ENCODE results near the gene CILP2.

CILP2 gene

DNA sequence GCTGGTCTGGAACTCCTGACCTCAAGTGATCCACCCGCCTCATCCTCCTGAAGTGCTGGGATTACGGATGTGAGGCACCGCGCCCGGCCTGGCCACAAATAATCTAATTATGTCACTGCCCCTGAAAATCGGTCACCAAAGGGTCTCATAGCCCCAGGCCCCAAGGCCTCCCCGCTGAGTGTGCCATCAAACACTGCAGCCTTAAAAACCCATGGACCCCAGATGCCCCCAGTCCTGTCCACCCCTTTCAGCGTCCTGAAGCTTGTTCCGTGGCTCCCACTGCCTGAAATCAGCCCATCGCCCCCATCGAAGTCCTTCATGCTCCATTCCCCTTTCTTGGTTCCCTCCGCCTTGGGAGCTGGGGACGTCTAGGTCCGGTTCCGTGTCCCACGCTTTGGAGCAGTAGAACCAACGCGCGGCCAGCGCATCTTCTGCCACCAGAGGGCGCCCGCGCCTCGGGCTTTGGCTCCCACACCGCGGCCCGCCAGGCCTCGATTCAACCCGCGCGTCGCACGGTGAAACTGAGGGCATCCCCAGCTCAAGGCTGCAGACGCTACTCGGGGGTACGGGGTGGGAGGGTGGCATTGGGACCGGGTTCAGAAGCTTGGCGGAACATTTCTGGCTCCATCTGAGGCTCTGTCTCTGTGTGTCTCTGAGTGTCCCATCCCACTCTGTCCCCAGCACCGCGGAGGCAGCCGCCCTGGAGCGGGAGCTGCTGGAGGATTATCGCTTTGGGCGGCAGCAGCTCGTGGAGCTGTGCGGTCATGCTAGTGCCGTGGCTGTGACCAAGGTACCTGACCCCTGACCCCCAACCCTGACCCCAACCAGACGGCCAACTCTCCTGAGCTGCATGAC is 5.9 kb upstream of the CILP2 start:
- DNase-seq = peak; percentile 90

DNA sequence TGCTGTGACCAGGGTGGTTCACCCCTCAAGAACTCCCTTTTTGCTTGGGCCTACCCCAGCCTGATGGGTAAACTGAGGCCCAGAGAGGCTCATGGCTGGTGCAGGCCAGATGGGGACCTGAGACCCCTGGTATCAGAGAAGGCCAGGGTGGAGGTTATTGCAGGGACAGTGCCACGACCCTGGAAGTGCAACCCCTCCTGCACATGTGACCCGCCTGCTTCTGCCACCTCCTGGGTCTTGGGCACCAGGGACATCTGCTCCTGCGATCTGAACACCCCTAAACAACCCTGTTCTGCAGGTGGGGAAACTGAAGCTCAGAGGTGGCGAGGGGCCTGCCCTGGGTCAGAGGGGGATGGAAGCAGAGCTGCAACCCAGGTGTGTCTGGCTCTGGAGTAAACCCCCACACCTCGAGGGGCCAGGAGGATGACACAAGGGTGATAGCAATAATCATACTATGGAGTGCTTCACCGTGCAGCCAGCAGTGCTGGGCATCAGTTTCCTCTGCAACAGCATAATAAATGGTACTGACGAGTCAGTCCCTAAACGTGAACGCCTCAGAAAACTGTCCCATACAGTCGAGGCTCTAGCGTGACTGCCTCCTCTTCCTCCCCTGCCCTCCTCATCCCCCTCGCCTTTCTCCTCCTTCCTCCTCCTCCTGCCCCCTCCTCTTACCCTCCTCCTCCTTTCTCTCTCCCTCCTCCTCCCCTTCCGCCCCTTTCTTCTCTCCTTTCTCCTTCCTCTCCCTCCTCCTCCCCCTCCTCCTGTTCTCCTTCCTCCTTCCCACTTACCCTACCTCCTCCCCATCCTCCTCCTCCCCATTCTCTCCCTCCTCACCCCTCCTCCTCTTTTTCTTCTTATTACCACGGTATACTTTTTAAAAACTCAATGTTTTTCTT is 5.0 kb upstream of the CILP2 start:
- DNase-seq = no peak

DNA sequence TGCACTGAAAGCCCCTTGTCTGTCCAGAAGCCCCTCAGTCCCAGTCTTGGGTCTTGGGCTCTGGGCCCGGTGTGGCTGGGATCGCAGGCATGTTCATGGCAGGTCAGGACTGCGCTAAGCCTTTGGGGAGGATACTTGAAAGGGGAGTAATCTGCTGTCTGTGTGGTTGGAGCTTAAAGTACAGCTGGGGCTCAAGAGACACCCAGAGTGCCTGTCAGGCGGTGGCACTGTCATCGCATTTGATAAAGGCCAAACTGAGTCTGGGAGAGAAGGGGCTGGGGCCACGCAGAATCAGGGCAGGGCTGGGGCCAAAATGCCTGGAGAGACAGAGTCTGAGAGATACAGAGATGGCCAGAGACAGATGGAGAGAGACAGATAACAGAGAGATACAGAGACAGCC is 4.2 kb upstream of the CILP2 start:
- no peak for DNase-seq

- DNase-seq = no peak
Observed at GRCh38 chr19:19534556-19535265, 3.4 kb upstream of the CILP2 start.

DNA sequence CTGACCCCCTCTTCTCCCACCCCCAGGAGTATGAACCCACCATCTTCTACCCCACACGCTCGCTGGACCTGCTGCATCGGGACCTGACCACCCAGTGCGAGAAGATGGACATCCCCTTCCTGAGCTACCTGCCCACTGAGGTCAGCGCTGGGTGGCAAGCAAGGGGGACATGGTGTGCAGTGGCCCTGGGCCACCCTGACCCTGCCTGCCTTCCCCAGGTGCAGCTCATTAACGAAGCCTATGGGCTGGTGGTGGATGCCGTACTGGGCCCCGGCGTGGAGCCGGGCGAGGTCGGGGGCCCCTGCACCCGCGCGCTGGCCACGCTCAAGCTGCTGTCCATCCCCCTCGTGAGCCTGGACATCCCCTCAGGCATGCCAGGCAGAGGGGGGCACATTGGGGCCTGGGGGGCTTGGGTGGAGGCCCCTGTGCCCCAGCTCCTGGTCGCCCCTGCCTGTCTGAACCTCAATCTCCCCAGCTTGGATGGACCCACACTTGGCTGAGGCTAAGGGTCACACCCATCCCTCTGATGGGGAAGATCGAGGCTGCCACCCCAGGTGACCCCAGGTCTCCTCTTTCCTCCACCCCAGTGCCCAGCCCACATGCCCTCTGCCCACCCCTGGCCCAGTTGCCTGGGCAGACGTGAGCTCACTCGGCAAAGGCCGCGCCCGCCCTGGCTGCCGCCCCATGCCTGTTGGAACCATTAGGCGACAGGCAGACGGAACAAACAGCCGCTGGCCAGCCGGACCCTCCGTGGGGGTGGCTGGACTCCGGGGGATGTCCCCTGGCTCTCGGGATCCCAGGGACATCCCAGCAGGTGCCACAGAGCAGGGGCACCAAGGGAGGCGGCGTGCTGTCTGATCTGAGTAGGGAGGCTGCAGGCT is 2.5 kb upstream of the CILP2 start:
- DNase-seq = no peak

DNA sequence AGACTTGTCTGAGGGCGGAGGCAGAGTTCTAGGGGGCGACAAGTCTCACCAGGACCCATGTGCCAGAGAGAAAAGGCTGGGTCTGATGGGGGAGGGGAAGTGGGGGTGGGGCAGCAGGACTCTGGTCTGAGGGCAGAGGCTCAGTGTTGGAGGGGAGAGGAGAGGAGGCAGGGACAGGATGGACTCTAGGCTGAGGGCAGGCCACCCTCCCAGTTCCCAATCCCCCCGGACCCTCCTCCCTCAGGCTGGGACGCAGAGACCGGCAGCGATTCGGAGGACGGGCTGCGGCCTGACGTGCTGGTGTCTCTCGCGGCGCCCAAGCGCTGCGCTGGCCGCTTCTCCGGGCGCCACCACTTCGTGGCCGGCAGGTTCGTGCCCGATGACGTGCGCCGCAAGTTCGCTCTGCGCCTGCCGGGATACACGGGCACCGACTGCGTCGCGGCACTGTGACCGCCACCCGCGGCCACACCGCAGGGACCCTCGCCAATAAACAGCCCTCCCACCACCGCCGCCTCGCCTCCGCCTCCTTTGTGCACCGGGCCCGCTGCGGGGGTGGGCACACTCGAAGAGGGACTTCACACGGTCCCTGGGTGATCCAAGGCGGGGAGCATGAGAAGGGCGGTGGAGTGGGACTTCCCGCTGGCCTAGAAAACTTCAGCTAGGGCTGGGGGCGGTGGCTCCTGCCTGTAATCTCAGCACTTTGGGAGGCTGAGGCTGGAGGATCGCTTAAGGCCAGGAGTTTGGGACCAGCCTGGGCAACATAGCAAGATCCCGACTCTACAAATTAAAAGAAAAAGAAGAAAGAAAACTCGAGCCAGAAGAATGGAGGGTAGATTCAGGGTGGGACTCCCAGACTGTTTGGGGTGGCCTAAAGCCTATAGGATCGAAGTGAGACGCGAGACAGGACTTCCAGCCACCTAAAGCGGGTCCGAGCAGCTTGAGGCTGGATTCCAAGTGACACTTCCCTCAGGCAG is 703 bp upstream of the CILP2 start:
- no peak for DNase-seq

- DNase-seq = no peak
Observed at GRCh38 chr19:19538785-19539166, 711 bp downstream of the CILP2 start.

DNA sequence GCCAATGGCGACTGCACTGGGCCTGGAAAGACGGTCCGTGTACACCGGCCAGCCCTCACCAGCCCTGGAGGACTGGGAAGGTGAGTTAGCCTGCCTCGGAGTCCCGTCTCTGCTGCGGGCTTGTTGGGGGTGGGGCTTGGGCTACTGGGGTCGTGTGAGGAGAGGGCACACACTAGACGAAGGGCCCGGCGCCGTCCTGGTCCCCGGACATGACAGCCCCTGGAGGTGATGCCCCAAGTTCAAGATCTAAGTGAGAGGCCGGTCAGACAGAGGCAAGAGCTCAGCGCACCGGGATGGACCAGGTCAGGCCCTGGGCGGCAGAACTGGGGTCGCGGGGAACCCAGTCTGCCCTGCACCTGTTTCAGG is 1.6 kb downstream of the CILP2 start:
- no peak for DNase-seq

DNA sequence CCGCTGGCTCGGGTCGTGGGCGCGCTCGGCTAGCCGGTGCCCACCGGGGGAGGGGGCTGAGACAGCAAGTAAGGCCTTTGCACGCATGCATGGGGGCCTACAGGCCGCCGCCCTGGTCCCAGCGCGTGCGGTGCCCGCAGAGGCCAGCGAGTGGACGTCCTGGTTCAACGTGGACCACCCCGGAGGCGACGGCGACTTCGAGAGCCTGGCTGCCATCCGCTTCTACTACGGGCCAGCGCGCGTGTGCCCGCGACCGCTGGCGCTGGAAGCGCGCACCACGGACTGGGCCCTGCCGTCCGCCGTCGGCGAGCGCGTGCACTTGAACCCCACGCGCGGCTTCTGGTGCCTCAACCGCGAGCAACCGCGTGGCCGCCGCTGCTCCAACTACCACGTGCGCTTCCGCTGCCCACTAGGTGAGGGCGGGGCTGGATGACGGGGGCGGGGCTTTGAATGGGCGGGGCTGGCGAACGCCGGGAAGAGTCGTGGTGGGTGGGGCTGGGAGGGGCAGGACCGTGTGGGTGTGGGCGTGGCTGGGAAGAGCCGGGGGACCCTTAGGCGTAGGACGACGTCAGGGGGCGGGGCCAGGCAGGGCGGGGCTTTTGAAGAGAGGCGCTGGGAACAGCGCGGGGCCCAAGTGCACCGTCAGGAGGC is 2.1 kb downstream of the CILP2 start:
- peak; percentile 68 for DNase-seq

- peak; percentile 76 for DNase-seq
Observed at GRCh38 chr19:19540715-19541515, 2.9 kb downstream of the CILP2 start.

- no peak for DNase-seq
Observed at GRCh38 chr19:19541616-19542015, 3.6 kb downstream of the CILP2 start.

DNA sequence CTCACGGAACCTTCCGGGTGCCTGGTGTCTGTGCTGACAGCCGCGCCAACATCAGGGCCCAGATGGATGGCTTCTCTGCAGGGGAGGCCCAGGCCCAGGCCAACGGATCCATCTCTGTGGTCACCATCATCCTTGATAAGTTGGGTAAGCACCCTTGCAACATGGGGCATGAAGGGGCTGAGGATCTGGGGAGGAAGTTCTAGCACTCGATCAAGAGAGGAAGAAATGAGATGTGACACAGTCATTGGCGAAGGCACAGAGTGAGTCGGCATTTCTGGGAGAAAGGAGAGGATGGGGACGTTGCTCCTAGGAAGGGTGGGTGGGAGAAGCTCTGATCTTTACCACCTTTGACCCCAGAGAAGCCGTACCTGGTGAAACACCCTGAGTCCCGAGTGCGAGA is 4.4 kb downstream of the CILP2 start:
- no peak for DNase-seq

GRCh38 chr19:19543101-19543500 is 5.0 kb downstream of the CILP2 start:
- DNase-seq = no peak

- no peak for DNase-seq
Observed at GRCh38 chr19:19543640-19544039, 5.6 kb downstream of the CILP2 start.

- DNase-seq = no peak
Observed at GRCh38 chr19:19544257-19544953, 6.3 kb downstream of the CILP2 start.

GRCh38 chr19:19544954-19545591 is 7.0 kb downstream of the CILP2 start:
- DNase-seq = no peak

DNA sequence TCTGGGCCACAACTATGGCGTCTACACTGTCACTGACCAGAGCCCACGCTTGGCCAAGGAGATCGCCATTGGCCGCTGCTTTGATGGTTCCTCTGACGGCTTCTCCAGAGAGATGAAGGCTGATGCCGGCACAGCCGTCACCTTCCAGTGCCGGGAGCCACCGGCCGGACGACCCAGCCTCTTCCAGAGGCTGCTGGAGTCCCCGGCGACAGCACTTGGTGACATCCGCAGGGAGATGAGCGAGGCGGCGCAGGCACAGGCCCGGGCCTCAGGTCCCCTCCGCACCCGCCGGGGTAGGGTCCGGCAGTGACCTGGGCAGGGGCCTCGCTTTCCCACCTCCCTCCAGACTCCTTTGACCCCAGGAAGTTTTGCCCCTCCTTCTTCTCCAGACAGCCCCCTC is 7.6 kb downstream of the CILP2 start:
- DNase-seq = no peak

DNA sequence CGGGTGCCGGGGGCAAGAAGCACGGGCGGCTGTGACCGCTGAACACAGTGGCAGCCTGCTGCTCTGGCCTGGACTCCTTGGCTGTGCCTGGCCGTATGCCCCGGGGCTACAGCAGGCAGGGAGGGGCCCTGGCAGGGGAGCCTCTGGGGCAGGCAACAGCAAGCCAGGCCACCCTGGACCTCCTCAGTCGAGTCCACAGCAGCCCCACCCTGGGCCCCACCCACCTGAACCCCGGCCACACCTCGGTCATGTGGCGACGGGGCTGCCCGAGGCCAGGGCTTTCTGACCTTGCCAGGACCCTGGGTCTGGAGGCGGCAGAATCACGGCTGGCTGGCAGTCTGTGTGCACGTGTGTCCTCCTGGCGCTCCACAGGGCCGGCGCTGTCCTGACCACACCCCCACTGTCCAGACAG is 8.7 kb downstream of the CILP2 start:
- DNase-seq = no peak
